HepG2 (cell line): ENCODE data around the gene ZNF540. TPM values are rescaled to one million over a fixed set of nuclear protein-coding genes. Genes with fewer than 3 reads are reported as not detected.

ENCODE experiments used
- ADNP ChIP-seq: sonication (generic); formaldehyde crosslinking; IDR thresholded peaks from 2 replicates; pipeline ENCODE4 v1.4.0; 2020; ENCODE audit warnings: missing genetic modification reagents
- E2F1 ChIP-seq: sonication (generic); formaldehyde crosslinking; IDR thresholded peaks from 2 replicates; pipeline ENCODE4 v1.5.0; 2020; ENCODE audit warnings: missing genetic modification reagents
- E2F5 ChIP-seq: sonication (generic); formaldehyde crosslinking; conservative IDR thresholded peaks from 2 replicates; pipeline ENCODE4 v1.4.0; 2020; ENCODE audit warnings: missing genetic modification reagents
- KLF13 ChIP-seq: sonication (generic); formaldehyde crosslinking; IDR thresholded peaks from 2 replicates; pipeline ENCODE4 v1.4.0; 2020; ENCODE audit warnings: mild to moderate bottlenecking, missing genetic modification reagents
- MTF1 ChIP-seq: sonication (generic); formaldehyde crosslinking; IDR thresholded peaks from 2 replicates; pipeline ENCODE4 v1.5.0; 2020; ENCODE audit warnings: missing genetic modification reagents
- MYPOP ChIP-seq: sonication (generic); formaldehyde crosslinking; IDR thresholded peaks from 2 replicates; pipeline ENCODE4 v1.8.1; 2023; ENCODE audit warnings: mild to moderate bottlenecking, moderate library complexity, missing genetic modification reagents
- RARA ChIP-seq: IDR thresholded peaks from 2 replicates; pipeline ENCODE4 v1.6.1; 2016; ENCODE audit warnings: missing genetic modification reagents, missing compliant biosample characterization
- SNAPC4 ChIP-seq: sonication (generic); formaldehyde crosslinking; IDR thresholded peaks from 2 replicates; pipeline ENCODE4 v1.4.0; 2020; ENCODE audit warnings: mild to moderate bottlenecking, missing genetic modification reagents
- TRIM24 ChIP-seq: sonication (generic); formaldehyde crosslinking; IDR thresholded peaks from 2 replicates; pipeline ENCODE4 v1.8.0; 2022; ENCODE audit warnings: mild to moderate bottlenecking, missing genetic modification reagents
- ZNF318 ChIP-seq: sonication (generic); formaldehyde crosslinking; IDR thresholded peaks from 2 replicates; pipeline ENCODE4 v1.4.0; 2020; ENCODE audit warnings: mild to moderate bottlenecking, missing genetic modification reagents
- ZSCAN22 ChIP-seq: sonication (generic); formaldehyde crosslinking; IDR thresholded peaks from 2 replicates; pipeline ENCODE4 v1.4.0; 2020; ENCODE audit warnings: mild to moderate bottlenecking, missing genetic modification reagents
- polyA plus RNA-seq, 8 experiments: library from polyadenylated mRNA; depleted of rRNA in 3 of 8; stranded (reverse) in 7 of 8; unstranded in 1 of 8; fragments of >200 nt; fragmentation: Illumina TruSeq in 4 of 8; extraction: Trizol in 4 of 8; gene quantifications; 2 replicates each; pipeline versions ENCODE4 v1.2.1 to v1.2.3, GENCODE V29; 2011 to 2016; ENCODE audit warnings: low read depth in 4 of 8, missing spikeins in 1 of 8, mixed read lengths in 1 of 8; ENCODE audit not compliant: insufficient read depth in 1 of 8
- total RNA-seq, 5 experiments: library from RNA; depleted of rRNA; stranded (reverse); fragments of >200 nt; fragmentation: Illumina TruSeq; extraction: Trizol; gene quantifications; 2 replicates each; pipeline ENCODE4 v1.2.3, GENCODE V29; 2016; ENCODE audit warnings: low read depth in 1 of 5

ZNF540 gene
- total and polyA plus RNA-seq, 2 of the 13 experiments (the other 11 are each of a cell fraction or from before 2014, with no cell fraction given), result 0.21 to 0.40 TPM

GRCh38 chr19:37655301-37655688, 60.6 kb downstream of the ZNF540 start, which contains the start of gene ZFP30 (continued):
- TF ChIP-seq KLF13 (CRISPR knock-in tag) (no peak), E2F5 (CRISPR knock-in tag) (no peak; the same call in 1 of the 2 replicates), SNAPC4 (0 out of 2 replicates have a peak, but pooled peaks have one; percentile 69), MYPOP (CRISPR knock-in tag) (no peak), TRIM24 (no peak), ZNF318 (CRISPR knock-in tag) (no peak), ADNP (CRISPR knock-in tag) (no peak), E2F1 (CRISPR knock-in tag) (0 out of 2 replicates have a peak, but pooled peaks have one; percentile 40), ZSCAN22 (CRISPR knock-in tag) (no peak), MTF1 (CRISPR knock-in tag) (no peak), RARA (CRISPR knock-in tag) (peak; percentile 26; the same call in 1 of the 2 replicates)
